ENCODE data around the gene PMEPA1. TPM values are rescaled to one million over a fixed set of nuclear protein-coding genes. Genes with fewer than 3 reads are reported as not detected.

PMEPA1 gene
- total and polyA plus RNA-seq, 2 donors (not counting 1 experiment from before 2014, with no cell fraction given): 9.9 to 37.4 TPM

- Histone ChIP-seq H3K4me2 (replicated peaks; ENCODE audit: low read depth, low read length, poor library complexity, severe bottlenecking) (no peak overlapping the region), H3K36me3 (replicated peaks in 1 of 2; ENCODE audit: control extremely low read depth in 1 of 2, control insufficient read depth in 1 of 2, extremely low read depth in 1 of 2, insufficient read depth in 2 of 2, low read length in 1 of 2) (no peaks in the 10 kb centered on the region), H3K4me1 (ENCODE audit: control insufficient read depth in 2 of 2, insufficient read depth in 2 of 2, low read length in 2 of 2) (peaks cover 21 to 22% of the 10 kb centered on the region in 2 donors), H4K20me1 (ENCODE audit: control insufficient read depth, insufficient read depth, low read length, poor library complexity, severe bottlenecking) (peaks cover 4% of the 10 kb centered on the region), H3K9ac (ENCODE audit: low read length) (no peak overlapping the region), H3K4me3 (ENCODE audit: control extremely low read depth in 1 of 5, extremely low read depth in 1 of 5, insufficient read depth in 1 of 5, low read depth in 2 of 5, low read length in 4 of 5) (no peak overlapping the region), H3K79me2 (ENCODE audit: control insufficient read depth, insufficient read depth, low read length) (peaks cover 60% of the 10 kb centered on the region), H3K27ac (ENCODE audit: low read length in 2 of 2) (no peak overlapping the region), H2AFZ (ENCODE audit: insufficient read depth, low read depth, low read length, poor library complexity, severe bottlenecking) (no peak overlapping the region), H3K9me3 (ENCODE audit: control extremely low read depth in 1 of 3, control insufficient read depth in 2 of 3, insufficient read depth in 1 of 3, low read length in 2 of 3) (no peaks in the 10 kb centered on the region), H3K27me3 (replicated peaks in 1 of 4; ENCODE audit: control extremely low read depth in 1 of 4, control insufficient read depth in 3 of 4, insufficient read depth in 4 of 4, low read length in 3 of 4) (peaks cover 0 to 2% (median 0%) of the 10 kb centered on the region in 4 experiments)
- H3K27ac Mint-ChIP-seq: no peak overlapping the region
- no peaks in the 10 kb centered on the region for H3K27me3 Mint-ChIP-seq
- H3K9me3 Mint-ChIP-seq (ENCODE audit: insufficient read depth): no peaks in the 10 kb centered on the region
- CTCF ChIA-PET: interaction anchor here (4.6 kb wide), 1 partner anchor 32 kb away, joined by 39 read pairs; no protein-coding TSS in a partner anchor
- DNase-seq (no peak), ATAC-seq (ENCODE audit: low read depth) (no peak)
- TF ChIP-seq CTCF (IDR thresholded peaks at IDR 0.05) (no peak), EZH2 (IDR thresholded peaks at IDR 0.05; ENCODE audit: borderline replicate concordance, insufficient read depth, low read depth, low read length, poor library complexity, severe bottlenecking) (no peak)
- intact Hi-C loops (cut with micrococcal nuclease): loop anchor here (10.0 kb wide), 1 partner anchor 1319 kb away; the partner anchor contains the start of genes AURKA and CSTF1
- no peak overlapping the region for H3K4me3 Mint-ChIP-seq
- POLR2A ChIA-PET: interaction anchor here (0.7 kb wide), 1 partner anchor 316 kb away, joined by 4 read pairs; no protein-coding TSS in a partner anchor
- H3K4me1 Mint-ChIP-seq: peaks cover 24% of the 10 kb centered on the region
- 69% methylated on average over 6 of the region's 10 CpGs for WGBS (ENCODE audit: insufficient coverage)
These were observed 3.7 kb upstream of the PMEPA1 start for GRCh38 chr20:57713505-57713903.

- Mint-ChIP-seq H3K9me3 (ENCODE audit: insufficient read depth) (no peaks in the 10 kb centered on the region), H3K27ac (peak overlapping the region; percentile 3), H3K27me3 (no peaks in the 10 kb centered on the region), H3K4me3 (no peak overlapping the region), H3K4me1 (peaks cover 28% of the 10 kb centered on the region)
- Histone ChIP-seq H4K20me1 (ENCODE audit: control insufficient read depth, insufficient read depth, low read length, poor library complexity, severe bottlenecking) (peaks cover 10% of the 10 kb centered on the region), H3K9ac (ENCODE audit: low read length) (no peak overlapping the region), H3K4me3 (ENCODE audit: control extremely low read depth in 1 of 5, extremely low read depth in 1 of 5, insufficient read depth in 1 of 5, low read depth in 2 of 5, low read length in 4 of 5) (no peak overlapping the region), H3K27ac (ENCODE audit: low read length in 2 of 2) (no peak overlapping the region), H3K4me1 (ENCODE audit: control insufficient read depth in 2 of 2, insufficient read depth in 2 of 2, low read length in 2 of 2) (peaks cover 25 to 27% of the 10 kb centered on the region in 2 donors), H3K4me2 (replicated peaks; ENCODE audit: low read depth, low read length, poor library complexity, severe bottlenecking) (no peak overlapping the region), H2AFZ (ENCODE audit: insufficient read depth, low read depth, low read length, poor library complexity, severe bottlenecking) (no peak overlapping the region), H3K79me2 (ENCODE audit: control insufficient read depth, insufficient read depth, low read length) (peaks cover 65% of the 10 kb centered on the region), H3K36me3 (replicated peaks in 1 of 2; ENCODE audit: control extremely low read depth in 1 of 2, control insufficient read depth in 1 of 2, extremely low read depth in 1 of 2, insufficient read depth in 2 of 2, low read length in 1 of 2) (no peaks in the 10 kb centered on the region), H3K27me3 (replicated peaks in 1 of 4; ENCODE audit: control extremely low read depth in 1 of 4, control insufficient read depth in 3 of 4, insufficient read depth in 4 of 4, low read length in 3 of 4) (peaks cover 0 to 2% (median 0%) of the 10 kb centered on the region in 4 experiments), H3K9me3 (ENCODE audit: control extremely low read depth in 1 of 3, control insufficient read depth in 2 of 3, insufficient read depth in 1 of 3, low read length in 2 of 3) (no peaks in the 10 kb centered on the region)
- TF ChIP-seq CTCF (IDR thresholded peaks at IDR 0.05) (no peak), EZH2 (IDR thresholded peaks at IDR 0.05; ENCODE audit: borderline replicate concordance, insufficient read depth, low read depth, low read length, poor library complexity, severe bottlenecking) (no peak)
- WGBS (ENCODE audit: insufficient coverage): 94% methylated on average over 4 of the region's 5 CpGs
- POLR2A ChIA-PET: interaction anchor here (0.7 kb wide), 1 partner anchor 315 kb away, joined by 4 read pairs; no protein-coding TSS in a partner anchor
- CTCF ChIA-PET: interaction anchor here (0.6 to 4.6 kb wide), 2 partner anchors 31 to 314 kb away, joined by 5 to 39 read pairs; no protein-coding TSS in a partner anchor
- ATAC-seq (ENCODE audit: low read depth) (no peak), DNase-seq (no peak)
- intact Hi-C loops (cut with micrococcal nuclease): loop anchor here (10.0 kb wide), 1 partner anchor 1318 kb away; the partner anchor contains the start of genes AURKA and CSTF1
These were observed 3.2 kb upstream of the PMEPA1 start for GRCh38 chr20:57712851-57713504.
